Measurements from ENCODE around the gene COBL.

Gene COBL

DNA sequence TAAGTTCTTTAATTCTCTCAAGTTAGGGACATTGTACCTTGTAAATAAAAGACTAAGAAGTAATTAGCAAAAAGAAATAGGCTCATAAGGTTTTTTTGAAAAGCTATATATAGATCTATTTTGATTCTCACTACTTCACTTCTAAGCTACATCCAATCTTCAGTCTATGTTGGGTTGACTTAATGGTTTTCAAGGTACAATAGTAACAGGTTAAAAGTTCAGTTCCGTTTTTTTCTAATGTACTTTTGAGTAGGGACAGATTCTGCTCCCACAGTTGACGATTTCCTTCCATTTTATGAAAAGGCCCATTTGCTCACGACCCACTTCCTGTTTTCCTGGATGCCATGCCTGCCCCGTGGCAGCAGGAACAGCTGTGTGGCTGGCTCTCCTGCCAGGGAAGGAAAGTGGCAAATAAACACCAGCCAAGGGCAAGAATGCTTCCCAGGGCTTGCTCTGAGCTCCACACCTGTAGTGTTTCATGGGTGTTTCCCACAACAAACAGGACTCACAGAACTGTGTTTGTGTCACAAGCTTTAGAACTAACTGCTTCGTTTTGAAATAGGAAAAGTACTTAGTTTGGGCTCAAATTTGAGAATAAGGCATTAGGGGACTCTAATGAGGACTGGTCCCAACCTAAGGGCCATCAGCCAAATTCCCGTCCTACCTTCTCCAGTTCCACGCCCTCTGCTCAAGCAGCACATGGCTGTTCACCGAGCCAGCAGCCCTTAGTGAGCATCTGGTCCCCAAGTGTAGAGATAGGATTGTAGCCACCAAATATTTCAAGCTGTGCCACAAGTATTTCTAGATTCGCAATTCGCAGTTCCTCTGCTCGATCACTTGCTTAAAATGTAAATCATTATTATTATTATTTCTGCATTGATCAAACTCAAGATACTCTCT, 240.7 kb downstream of the COBL start:
- no peak for DNase-seq (ENCODE audit: low spot score)

DNA sequence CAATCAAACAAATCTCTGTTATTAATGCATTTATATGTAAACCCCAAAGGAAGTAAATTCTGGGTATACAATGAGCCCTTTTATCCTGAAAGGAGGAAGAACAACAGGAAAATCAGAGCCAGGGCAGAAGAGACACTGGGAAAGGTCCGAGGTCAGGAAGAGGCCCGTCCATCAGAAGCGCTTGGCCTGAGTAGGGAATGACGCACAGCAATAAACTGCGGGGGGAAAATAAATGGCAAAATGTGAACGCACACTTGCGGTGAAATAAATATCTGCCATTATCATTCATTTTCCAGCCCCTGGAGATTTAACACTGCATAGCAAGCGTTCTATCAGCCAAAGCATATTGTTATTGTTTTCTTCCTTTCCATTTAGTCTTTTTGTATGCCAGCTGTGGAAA, 243.4 kb downstream of the COBL start:
- DNase-seq (ENCODE audit: low spot score) = no peak

- no peak for DNase-seq (ENCODE audit: low spot score)
Measured at GRCh38 chr7:51072281-51072680, 244.3 kb downstream of the COBL start.

DNA sequence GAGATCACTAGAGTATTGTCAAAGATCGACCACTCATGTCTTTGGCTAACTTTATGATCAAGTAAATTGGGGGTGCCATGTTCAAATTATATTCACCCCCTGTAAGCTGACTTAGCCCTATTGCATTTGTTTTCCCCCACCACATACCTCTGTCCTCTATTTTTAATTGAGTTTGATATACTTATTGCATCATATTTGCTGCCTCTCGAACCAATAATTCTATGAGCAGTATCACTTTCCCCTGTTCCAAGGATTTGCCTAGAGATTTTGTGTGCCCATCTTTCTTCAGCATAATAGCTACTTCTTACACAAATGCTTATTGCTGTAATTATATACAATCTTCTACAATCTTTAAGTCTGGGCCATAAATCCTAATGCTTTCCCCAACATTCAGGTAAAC, 245.2 kb downstream of the COBL start:
- DNase-seq (ENCODE audit: low spot score) = no peak

GRCh38 chr7:51070151-51070550, 246.5 kb downstream of the COBL start:
- DNase-seq (ENCODE audit: low spot score) = no peak

GRCh38 chr7:51069411-51070083, 247.1 kb downstream of the COBL start:
- no peak for DNase-seq (ENCODE audit: low spot score)

DNA sequence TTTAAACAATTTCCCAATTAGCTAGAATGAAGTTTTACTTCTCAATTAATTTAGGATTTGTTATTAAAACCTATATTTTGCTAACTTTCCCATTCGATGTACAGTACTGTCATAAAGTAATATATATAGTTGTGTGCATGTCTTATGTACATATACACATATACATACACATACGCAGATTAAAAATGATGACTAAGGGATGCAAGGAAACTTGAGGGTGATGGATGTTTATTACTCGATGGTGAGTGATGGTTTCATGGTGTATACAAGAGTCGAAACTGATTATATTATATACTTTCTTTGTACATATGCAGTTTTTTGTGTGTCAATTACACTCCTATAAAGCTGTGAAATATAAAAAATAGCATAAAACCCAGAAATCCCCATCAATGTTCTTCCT, 248.2 kb downstream of the COBL start:
- no peak for DNase-seq (ENCODE audit: low spot score)

DNA sequence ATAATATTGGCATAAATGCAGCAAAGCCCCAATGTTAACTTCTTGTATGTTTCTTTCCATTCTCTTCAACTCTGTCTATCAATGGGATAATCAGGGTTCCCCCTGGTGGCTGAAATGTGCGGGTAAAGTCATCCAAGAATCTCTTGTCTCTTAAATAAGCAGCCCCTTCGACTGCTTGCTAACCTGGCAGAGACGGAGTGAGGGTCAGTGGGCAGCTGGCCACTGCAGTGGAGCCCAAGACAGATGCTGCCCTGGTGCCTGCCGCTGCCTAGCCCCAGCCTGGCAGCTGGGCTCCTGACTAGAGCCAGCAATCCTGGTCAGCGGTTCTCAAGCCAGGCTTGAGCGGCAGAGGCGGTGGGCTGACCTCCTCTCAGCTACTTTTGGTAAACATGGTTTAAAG, 248.9 kb downstream of the COBL start:
- DNase-seq (ENCODE audit: low spot score) = peak; percentile 73

DNA sequence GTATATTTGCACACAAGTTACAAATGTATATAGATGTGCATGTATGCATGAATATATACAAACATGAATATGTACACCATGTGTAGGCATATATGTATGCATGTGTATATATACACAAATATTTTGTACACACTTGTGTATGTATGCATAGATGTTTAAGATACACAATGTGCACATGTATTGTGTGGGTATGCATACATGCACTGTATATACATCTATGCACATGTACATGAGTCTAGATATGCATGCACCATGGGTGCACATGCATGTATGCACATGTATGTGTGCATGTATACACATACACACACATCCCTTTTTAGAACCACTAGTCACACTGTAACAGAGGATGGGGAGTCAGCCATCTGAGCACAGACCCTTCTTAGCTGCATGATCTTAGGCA, 249.4 kb downstream of the COBL start:
- no peak for DNase-seq (ENCODE audit: low spot score)

GRCh38 chr7:51066405-51066882, 250.2 kb downstream of the COBL start:
- no peak for DNase-seq (ENCODE audit: low spot score)

DNA sequence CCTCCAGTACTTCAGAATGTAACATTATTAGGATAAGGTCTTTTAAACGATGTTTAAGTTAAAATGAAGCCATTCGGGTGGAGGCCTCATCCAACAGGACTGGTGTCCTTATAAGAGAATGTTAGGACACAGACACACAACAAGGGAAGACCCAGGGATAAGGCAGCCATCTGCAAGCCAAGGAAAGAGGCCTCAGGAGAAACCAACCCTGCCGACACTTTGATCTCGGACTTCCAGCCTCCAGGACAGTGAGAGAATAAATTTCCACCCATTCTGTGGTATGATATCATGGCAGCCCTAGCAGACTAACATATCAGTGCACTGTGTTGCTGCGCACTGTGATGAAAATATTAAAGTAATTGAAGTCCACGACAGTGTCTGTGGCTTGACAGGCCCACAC, 250.8 kb downstream of the COBL start:
- no peak for DNase-seq (ENCODE audit: low spot score)

DNA sequence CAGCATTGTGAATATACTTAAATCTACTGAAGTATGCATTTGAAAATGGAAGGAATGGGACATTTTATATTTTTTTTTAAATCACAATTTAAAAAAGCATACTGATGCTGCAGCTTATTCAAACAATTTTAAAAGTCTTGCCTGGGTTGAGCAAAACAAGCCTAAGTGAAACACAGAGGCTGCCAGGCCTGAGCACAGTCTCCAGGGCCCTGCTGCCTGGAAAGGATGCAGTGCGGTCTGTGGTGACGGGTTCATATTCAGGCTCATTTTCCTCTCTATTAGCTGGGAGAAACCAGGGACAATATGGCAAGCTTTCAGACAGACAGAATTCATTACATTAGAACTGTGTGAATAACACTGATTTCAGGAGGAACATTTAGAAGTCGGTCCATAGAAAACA, 251.9 kb downstream of the COBL start:
- DNase-seq (ENCODE audit: low spot score) = no peak

DNA sequence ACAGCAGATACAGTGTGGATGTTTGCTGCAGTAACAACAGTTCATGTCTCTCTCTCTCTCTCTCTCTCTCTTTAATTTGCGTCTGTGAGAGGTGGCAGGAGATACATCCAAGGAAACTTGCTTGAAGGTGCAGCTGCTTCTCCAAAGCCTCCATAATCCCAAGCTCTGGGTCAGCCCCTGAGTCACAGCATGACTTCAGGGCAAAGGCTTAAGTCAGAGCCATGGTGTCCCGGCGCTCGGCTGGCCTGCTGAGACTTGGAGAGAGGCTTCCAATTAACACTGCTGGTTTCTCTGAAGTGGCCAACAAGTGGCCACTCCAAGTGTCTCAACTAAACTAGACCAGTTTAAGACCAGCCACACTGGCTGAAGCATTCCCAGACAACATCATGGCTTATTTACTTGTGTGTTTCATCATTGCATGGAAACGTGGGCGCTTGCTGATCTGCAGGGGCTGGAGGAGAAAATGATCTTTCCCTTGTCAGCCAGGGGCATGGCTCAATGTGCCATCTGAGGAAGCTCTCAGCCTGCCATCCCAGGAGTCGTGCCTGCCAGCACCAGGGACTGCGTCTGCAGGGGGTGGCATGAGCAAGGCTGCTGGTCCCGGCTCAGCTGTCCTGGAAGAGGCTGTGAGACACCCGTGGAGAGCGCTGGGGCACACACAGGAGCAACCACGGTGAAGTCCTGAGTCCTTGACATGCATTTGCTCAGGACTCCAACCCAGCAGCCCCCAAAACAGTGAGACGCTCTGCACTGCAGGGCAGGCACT, 254.2 kb downstream of the COBL start:
- DNase-seq (ENCODE audit: low spot score) = no peak

- DNase-seq (ENCODE audit: low spot score) = peak; percentile 22
Measured at GRCh38 chr7:51060536-51060935, 256.1 kb downstream of the COBL start.

GRCh38 chr7:51059504-51060142, 257.0 kb downstream of the COBL start:
- no peak for DNase-seq (ENCODE audit: low spot score)

GRCh38 chr7:51058764-51059163, 257.8 kb downstream of the COBL start:
- DNase-seq (ENCODE audit: low spot score) = no peak

DNA sequence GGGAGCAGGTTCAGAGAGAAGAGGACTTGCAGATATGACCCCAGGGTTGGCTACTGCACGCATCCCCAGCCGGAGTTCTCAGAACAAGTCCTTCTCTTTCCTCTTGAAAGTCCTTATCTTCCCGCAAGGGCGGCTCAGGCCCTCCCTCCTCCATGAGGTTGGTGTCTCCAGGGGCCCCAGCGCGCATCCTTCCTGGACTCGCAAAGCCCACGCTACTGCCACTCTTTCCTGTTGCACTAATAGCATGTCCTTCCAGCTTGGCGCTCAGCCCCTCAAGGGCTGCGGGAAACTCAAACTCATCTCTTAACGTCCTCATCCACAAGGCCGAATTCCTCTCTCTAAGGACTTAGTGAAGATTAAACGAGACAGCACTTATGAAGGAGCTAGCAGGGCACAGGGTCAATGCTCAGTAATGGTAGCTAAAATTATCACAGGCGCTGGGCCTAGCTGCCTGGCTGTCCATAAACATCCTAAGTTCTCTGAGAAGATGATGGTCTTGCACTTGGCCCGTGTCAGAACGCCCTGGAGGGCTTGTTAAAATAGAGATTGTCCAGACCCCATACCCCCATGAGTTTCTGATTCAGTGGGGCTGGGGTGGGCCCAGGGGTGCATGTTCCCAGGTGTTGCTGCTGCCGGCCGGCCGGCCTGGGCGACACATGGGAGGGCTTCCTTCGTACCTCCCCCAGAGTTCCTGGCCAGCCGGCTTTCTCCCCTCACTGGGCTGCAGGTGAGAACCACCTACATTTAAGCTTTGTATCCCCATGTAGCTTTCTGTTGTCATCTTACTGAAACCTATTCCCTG, 261.4 kb downstream of the COBL start:
- no peak for DNase-seq (ENCODE audit: low spot score)

GRCh38 chr7:51054231-51054630, 262.4 kb downstream of the COBL start:
- DNase-seq (ENCODE audit: low spot score) = no peak

DNA sequence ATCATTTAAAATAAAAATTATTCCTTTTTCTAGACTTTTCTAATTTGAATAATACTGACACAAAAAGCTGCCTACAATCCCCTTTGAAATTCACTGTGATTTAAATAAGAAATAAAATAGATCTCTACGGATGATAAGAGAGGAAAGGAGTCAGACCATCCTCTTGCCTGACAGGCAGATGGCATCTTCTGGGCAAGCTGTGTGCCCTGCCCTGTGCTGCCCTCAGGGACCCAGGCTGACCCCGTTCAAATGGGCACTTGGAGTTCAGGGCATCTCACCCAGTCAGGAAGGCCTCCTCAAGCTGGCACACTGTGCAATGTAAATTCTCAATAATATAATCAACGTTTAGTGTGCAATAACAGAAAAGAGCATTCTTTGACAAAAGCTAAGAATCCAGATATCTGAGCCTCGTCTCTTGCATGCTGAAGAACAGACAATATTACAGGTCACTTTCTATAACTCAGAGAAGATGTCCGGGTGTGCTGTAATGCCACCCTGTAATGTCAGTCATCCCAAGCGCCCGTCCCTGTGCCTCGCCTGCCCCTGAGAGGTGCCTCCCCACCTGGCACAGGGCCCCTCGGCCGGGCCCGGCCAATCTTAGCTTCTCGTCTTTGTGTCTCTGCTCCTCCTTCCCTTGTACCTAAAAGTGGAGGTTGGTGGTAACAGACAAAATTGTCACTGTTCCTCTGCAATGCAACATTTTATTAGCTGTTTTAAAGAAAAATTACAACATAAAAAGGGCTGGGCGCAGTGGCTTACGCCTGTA, 263.3 kb downstream of the COBL start:
- DNase-seq (ENCODE audit: low spot score) = no peak

- DNase-seq (ENCODE audit: low spot score) = no peak
Measured at GRCh38 chr7:51046482-51046881, 270.1 kb downstream of the COBL start.

- no peak for DNase-seq (ENCODE audit: low spot score)
Measured at GRCh38 chr7:51046103-51046466, 270.5 kb downstream of the COBL start.

Measured in NAMALWA (cell line).